GM18867 (cell line): ENCODE measurements around the gene SRRD.
"Not testable (repeated sequence)": the region's sequence is repeated elsewhere in the genome, so short reads cannot be mapped to it uniquely, and the experiment has no call there.

Source experiments
- ATAC-seq: cut with Tn5 transposase; IDR thresholded peaks from one replicate; pipeline ENCODE4 v1.9.1; 2021; ENCODE audit warnings: mild to moderate bottlenecking, moderate library complexity; ENCODE audit not compliant: unreplicated experiment

SRRD gene

GRCh38 chr22:26514419-26515161 lies 30.9 kb downstream of the SRRD start:
- ATAC-seq: no peak

- no peak for ATAC-seq
These were observed 32.3 kb downstream of the SRRD start for GRCh38 chr22:26515931-26516330.

GRCh38 chr22:26516503-26516902 lies 32.8 kb downstream of the SRRD start:
- ATAC-seq: no peak

- no peak for ATAC-seq
These were observed 33.8 kb downstream of the SRRD start for GRCh38 chr22:26517429-26517828.

- ATAC-seq: no peak
These were observed 38.3 kb downstream of the SRRD start for GRCh38 chr22:26522012-26522411.

- no peak for ATAC-seq
These were observed 38.9 kb downstream of the SRRD start for GRCh38 chr22:26522592-26522991.

GRCh38 chr22:26524870-26525269 lies 41.2 kb downstream of the SRRD start:
- ATAC-seq: no peak

GRCh38 chr22:26525946-26526564 lies 42.4 kb downstream of the SRRD start:
- ATAC-seq: no peak

- ATAC-seq: no peak
These were observed 43.5 kb downstream of the SRRD start for GRCh38 chr22:26527167-26527566.

GRCh38 chr22:26527574-26528465 lies 44.1 kb downstream of the SRRD start:
- no peak for ATAC-seq

- not testable (repeated sequence) for ATAC-seq
These were observed 44.8 kb downstream of the SRRD start for GRCh38 chr22:26528518-26528917.

GRCh38 chr22:26529345-26529744 lies 45.7 kb downstream of the SRRD start:
- ATAC-seq: no peak

- no peak for ATAC-seq
These were observed 50.6 kb downstream of the SRRD start for GRCh38 chr22:26534171-26534855.

GRCh38 chr22:26534874-26535602 lies 51.4 kb downstream of the SRRD start:
- no peak for ATAC-seq

GRCh38 chr22:26535603-26535908 lies 51.9 kb downstream of the SRRD start:
- no peak for ATAC-seq

- ATAC-seq: no peak
These were observed 52.5 kb downstream of the SRRD start for GRCh38 chr22:26536056-26536761.

GRCh38 chr22:26536762-26537134 lies 53.1 kb downstream of the SRRD start:
- ATAC-seq: no peak

GRCh38 chr22:26540119-26540518 lies 56.4 kb downstream of the SRRD start:
- no peak for ATAC-seq

GRCh38 chr22:26541167-26541819 lies 57.6 kb downstream of the SRRD start:
- no peak for ATAC-seq
